HG02938 (cell line): ENCODE measurements around the gene POLE4.

Experiments used
- ATAC-seq: cut with Tn5 transposase; IDR thresholded peaks from one replicate; pipeline ENCODE4 v1.9.1; 2021; ENCODE audit warnings: mild to moderate bottlenecking, moderate library complexity; ENCODE audit not compliant: unreplicated experiment

Gene POLE4

DNA sequence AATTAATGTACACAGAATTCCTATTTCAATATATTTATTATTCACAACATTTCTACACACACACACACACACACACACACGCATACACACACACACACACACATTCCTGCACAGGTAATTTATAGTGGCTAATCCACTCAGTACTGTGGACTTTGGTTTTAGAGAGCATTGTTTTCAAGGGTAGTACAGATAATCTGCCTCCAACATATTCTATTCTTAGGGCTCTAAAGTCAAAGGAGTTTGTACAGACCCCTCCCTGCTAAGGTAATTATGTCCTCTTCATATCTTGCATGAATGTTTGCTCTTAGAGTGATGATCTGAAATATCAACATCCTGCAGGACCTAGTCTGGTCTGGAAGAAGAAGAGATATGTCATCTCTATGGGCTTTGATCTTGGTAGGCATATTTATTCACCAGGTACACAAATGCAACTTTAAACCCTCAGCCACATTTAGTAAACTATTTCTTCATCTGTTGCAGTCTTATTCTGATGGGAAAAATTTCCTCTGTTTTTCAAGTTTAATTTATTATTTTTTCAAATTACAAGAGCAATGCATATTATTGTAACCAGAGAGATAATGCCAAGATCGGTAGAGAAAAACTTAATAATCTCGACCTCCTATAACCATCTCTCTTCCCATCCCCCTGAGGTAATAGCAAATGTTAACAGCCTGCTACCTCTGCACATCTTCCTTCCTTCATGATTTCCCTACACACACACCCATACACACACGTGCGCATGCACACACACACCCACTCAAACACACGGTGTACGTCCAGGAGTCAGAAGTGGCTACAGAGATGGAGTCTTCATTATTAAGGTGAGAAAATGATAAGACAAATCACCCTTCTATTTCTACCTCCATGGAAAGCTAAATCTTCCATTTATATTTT is 18.3 kb upstream of the POLE4 start:
- ATAC-seq, result no peak

DNA sequence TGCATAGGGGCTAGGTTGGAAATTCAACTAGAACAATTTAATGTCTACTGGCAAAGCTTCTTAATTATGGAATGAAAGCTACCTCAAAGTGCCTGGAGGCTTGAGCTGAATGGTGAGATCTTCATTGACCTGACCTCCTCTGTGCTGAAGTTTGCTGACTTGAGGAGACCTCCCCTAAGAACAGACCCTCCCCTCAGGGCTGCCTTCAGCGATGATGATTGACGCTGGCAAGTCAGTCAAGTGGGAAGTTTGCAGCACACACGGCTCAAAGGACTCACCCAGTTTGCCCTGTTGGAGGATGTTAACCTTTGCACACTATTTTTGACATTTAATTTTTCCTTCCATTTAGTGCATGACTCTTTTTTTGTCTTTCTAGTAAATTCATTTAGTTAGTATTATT is 17.2 kb upstream of the POLE4 start:
- ATAC-seq, result no peak

DNA sequence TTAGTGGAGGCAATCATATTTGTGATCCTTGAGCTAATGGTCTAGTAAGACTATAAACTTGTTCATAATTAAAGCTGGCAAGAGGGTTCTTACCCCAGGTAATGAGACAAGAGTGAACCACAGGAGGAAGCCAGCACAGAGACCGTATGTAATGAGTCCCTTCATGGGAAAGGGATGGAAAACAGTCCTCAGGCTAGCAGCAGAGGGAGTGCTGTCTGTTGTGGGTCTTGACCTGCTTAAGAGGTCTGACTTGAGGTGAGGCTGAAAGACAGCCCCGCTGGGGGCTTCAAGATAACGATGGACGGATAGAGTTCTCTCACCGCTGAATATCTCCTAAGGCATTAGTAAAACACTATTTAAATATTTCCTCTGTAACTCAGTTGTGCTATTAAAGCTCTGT is 16.2 kb upstream of the POLE4 start:
- no peak for ATAC-seq

DNA sequence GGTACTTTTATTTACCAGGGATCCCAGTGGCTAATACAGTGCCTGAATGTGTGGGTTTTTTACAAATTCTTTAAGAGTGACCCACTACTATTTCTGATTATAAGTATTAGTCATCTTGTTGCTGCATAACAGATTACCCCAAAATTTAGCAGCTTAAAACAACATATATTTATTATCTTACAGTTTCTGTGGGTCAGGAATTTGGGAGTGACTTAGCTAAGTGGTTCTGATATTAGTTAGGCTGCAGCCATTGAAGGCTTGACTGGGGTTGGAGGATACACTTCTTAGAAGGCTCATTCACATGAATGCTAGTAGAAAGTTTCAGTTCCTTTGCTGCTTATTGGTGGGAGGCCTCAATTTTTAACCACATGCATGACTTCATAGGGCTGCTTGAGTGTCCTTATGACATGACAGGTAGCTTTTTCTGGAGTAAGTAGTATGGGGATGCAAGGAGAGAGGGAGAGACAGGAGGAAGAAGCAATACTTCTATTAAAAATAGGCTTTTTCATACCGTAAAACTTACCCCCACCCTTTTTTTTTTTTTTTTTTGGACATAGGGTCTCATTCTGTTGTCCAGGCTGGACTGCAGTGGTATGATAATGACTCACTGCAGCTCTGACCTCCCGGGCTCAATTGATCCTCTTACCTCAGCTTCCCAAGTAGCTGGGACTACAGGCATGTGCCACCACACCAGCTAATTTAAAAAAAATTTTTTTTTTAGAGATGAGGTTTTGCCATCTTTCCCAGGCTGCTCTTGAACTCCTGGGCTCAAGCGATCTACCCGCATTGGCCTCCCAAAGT is 13.3 kb upstream of the POLE4 start:
- ATAC-seq, result peak; percentile 100

DNA sequence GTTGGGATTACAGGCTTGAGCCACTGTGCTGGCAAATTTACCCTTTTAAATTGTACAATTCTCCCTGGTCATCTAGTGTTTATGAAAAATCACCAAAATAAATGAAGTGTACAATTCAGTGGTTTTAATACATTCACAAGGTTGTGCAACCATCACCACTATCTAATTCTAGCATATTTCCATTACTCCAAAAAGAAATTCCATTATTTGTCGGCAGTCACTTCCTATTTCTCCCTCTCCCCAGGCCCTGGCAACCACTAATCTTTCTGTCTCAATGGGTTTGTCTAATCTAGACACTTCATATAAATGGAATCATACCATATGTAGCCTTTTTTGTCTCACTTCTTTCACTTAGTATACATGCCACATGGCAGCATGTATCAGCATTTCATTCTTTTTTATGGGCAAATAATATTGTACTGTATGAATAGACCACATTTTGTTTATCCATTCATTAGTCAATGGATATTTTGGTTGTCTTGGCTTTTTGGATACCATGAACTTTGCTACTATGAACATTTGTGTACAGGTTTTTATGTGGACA is 12.6 kb upstream of the POLE4 start:
- ATAC-seq, result no peak

DNA sequence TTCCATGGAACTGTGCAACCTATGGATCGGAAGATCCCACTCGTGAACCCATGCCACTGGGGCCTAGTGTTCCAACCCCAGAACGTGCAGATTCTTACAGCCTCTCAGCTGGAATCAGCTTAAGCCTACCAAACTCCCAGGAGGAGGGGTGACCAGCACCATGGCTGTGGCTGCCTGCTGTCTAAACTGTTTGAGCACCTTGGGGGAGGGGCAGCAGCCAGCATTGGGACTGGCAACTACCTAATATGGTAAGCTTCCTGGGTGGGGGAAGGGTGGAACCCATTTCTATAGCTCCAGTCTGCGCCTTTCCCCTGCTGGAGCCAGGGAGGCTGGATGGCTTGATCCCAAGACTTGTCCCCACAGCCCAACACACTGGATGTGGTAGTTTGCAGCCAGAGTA is 10.7 kb upstream of the POLE4 start:
- ATAC-seq, result no peak

DNA sequence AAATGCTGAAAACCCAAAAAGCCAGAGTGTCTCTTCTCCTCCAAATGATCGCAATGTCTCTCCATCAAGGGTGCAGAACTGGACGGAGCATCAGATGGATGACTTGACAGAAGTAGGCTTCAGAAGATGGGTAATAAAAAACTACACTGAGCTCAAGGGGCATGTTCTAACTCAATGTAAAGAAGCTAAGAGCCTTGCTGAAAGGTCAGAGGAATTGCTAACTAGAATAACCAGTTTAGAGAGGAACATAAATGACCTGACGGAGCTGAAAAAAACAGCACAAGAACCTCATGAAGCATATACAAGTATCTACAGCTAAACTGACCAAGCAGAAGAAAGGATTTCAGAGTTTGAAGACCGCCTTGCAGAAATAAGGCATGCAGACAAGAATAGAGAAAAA is 9.7 kb upstream of the POLE4 start:
- ATAC-seq, result no peak

DNA sequence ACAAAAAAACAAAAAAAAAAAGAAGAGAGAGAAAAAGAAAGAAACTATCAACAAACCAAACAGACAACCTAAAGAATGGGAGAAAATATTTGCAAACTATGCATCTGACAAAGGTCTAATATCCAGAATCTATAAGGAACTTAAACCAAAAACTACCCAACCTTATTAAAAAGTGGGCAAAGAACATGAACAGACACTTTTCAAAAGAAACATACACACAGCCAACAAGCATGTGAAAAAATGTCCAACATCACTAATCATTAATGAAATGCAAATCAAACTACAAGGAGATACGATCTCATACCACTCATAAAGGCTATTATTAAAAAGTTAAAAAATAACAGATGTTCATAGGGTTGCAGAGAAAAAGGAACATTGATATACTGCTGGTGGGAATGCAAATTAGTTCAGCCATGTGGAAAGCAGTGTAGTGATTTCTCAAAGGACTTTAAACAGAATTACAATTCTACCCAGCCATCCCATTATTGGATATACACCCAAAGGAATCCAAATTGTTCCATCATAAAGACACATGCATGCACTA is 7.2 kb upstream of the POLE4 start:
- peak; percentile 75 for ATAC-seq

DNA sequence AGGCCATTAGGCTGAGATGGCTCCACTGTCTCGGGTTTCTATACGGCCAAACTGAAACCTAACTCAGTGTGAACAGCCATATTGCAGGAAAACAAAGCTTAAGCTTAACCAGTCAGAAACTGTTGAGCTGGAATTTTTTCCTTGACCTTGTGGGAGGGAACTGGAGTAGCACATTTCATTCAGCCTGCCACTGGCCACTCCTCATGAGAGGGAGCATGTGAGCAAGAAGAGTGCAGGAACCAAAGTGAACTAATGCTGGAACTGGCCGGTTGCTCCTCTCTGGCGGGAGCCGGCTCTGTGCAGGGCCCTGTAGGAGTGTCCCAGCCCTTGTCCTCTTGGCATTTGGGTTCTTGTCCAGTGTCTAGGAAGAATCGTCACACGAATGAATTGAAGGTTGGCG is 5.9 kb upstream of the POLE4 start:
- ATAC-seq, result no peak

DNA sequence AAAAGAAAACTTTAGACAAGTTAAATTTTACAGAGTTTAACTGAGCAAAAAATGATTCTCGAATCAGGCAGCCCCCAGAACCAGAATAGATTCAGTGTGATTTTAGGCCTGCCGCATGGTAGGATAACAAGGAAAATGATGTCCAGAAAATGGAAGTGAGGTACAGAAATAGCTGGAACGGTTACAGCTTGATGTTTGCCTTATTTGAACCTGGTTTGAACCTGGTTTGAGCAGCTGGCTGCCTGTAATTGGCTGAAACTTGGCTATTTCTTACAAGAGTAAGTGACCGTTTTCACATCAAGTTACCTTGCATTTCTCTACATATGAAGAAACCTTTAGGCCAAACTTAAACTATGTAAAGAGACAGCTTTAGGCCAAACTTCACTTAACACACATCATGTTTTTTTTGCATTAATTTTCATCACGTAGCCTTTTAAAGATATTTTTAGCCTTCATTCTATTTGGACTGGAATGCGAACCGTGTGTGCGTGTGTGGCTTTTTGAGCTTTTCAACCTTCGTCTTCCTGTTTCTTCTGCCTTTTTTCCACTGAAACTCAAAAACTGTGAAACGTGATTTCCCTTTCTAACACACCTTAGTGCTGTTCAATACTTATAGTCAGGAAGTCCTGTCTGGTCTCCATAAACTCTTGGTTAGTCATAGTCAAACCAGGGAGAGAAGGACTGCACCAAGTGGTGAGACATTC is 4.5 kb upstream of the POLE4 start:
- no peak for ATAC-seq

DNA sequence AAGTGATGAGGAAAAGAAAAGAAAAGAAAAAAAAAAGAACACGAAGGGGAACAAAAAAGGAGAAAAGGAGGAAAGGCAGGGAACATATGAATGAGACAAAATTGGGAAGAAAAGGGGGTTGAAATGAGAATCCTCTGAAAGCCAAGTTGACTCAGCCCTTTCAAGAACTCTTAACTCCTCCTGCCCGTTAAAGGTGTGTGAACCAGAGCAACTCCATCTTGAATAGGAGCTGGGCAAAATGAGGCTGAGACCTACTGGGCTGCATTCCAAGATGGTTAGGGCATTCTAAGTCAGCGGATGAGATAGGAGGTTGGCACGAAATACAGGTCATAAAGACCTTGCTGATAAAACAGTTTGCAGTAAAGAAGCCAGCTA is 4.0 kb upstream of the POLE4 start:
- no peak for ATAC-seq

DNA sequence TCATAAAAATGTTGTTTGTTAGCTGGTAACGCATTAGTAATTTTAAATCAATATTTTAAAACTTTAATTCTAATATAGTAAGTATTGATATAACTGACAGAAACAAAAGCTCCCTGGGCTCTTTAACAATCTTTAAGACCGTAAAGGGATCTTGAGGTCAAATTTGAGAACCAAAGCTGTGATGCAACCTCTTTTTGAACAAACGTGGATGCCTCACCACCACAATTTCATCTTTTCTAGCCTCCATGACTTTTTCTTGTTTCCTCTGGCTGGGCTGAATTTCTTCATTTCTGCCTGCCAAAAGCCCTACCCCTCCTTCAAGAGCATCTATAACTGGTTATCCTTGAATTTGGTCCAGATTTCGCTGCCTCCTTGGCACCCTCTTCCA is 563 bp upstream of the POLE4 start:
- ATAC-seq, result no peak

DNA sequence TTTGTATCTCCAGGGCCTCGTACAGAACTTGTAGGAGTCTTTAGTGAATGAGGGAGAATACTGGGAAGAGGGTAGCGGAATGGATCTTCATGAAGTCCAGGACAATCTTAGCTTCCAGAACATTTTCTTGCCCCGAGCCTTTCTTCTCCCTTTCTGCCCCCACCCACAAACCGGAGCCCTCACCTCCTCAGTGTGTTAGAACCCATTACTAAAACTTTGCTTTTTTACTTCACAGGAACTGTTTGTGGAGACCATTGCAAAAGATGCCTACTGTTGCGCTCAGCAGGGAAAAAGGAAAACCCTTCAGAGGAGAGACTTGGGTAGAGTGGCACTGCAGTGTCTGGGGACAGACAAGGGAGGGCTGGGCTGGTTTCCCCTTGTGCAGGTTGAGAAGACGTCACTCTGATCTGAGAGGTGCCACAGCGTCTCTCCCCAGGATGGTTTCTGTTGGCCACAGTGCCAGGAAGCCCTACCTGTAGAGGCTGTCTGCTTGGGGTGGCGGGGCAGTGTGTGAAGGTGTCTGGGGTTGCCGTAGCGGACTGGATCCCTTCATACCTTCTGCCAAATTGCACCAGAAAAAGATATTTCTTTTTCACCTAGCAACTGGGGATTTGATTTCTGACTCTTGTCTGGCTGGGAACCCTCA is 786 bp downstream of the POLE4 start:
- no peak for ATAC-seq

DNA sequence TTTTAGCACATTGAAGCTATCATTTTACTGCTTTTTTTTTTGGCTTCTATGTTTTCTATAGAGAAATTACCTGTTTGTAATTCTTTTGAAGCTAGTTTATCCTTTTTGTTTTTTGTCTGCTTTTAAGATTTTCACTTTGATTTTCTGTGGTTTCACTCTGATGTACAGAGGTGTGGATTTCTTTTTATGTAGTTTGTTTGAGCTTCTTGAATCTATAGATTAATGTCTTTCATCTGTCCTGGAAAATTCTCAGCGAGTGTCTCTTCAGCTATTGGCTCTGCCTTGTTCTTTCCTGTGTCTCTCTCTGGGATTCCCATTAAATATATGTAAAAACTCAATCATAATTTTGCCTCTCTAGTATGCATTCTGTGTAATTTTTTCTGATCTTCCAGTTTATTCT is 8.4 kb downstream of the POLE4 start:
- ATAC-seq, result no peak

DNA sequence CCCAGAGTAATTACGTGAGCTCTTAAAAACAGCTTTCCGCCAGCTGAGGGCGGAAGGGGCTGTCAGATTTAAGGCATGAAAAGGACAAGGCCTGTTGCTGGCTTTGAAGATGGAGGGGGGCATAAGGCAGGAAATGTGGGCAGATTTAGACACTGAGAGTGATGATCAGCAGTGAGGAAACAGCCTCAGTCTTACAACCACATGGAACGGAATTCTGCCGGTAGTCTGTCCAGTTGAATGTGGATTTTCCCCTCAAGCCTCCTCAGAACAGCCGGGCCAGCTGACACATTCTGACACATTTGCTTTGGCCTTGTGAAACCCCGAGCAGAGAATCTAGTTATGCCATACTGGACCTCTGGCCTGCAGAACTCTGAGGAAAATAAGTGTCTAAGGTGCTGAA is 16.6 kb downstream of the POLE4 start:
- no peak for ATAC-seq

DNA sequence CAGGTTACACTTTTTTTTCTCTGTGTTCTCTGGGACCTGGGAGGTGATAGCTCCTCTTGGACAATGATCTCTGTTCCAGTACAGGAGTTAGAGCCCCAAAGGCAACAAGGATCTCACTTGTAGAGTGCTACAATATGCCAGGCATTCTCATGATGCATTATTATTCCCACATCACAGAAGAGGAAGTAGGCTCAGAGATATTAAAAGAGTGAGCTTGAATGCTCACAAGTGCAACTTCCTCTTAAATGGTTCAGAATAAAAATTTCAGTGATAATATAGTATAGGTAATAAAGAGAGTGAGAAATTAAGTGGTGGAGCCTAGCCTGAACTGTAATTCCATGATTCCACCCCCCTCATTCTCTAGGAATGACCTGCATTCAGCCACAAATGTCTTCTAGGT is 21.4 kb downstream of the POLE4 start:
- ATAC-seq, result no peak

DNA sequence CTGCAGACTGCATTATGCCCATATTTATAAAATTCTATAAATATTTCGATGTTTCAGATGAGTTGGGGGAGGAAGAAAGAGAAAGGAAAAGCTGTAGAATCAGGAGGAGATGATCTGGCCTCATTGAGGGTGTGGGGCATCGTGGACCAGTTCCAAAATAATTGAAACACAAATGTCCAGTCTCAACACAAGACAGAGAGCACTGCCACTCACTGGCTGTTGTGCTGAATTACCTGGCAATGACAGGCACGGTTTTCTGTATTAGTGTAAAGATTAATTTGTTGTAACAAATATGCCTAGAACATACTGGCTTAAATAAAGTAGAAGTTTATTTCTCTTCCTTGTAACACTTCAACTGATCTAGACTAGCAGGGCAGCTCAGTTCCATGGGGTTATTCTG is 24.1 kb downstream of the POLE4 start:
- no peak for ATAC-seq

DNA sequence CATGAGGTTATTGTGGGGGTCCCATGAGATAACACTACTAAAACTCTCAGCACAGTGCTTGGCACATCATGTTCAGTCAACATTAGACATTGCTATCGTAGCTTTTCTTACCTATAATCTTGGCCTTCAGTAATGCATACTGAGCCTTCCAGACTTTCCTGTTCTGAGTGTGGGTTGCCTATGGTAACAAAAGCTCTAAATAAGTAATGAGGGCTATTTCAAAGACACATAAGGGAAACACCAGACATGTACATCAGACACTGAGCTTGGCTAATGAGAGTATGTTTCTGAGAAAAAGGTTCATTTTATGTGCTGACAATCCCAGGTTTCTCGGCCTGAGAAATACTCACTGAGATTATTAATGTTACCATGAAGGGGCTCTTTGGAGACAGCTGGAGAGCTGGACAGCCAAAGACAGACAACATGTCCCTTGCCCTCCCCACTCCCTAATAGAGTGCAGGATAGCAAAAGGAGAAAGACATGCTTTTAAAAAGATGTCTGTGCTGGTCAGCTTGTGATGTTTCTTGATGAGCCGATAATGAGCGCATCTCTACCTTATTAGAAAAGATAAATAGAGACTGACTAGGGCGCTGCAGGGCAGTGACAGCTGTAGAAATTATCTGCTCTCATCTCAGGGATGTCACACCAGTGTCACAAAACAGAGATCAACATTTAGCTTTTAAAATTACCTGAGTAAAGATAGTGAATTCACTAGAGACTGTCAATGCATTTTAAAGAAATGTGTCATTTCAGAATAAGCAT is 25.4 kb downstream of the POLE4 start:
- no peak for ATAC-seq

DNA sequence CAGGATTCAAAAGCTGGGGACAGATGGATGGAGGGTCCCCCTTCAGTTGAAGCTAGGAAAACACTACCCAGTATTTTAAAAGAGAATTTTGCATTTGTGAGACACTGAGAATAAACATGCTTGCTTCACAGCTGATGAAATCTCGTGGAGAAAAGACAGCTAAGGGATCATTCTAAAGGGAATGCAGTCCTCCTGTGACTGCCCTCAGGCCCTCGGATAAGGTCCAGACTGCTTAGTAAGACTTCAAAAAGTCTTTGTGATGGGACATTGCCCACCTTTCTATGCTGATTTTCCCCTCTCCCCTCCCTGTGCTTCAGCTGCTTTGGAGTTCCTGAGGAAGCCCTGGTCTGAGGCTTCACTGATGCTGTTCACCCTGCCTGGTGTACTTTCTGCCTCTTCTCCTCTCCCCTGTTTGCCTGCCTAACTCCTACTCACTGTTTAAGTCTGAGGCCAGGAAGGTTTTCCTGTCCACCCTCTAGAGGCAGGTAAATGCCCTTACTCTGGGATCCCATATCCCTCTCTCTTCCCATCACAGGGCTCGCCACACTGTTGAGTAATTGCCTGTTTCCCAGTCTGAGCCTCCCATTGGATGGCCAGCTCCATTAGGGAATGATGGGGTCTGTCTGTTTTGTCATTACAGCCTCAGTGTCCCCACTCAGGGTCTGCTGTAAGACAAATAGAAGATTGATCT is 26.6 kb downstream of the POLE4 start:
- no peak for ATAC-seq
